K562 (cell line): ENCODE measurements around the gene EIF1. TPM values are rescaled to one million over a fixed set of nuclear protein-coding genes. Genes with fewer than 3 reads are reported as not detected.
A peak's percentile ranks its signal among the peaks of the same experiment; 100 is the strongest.

Experiments used
- ATAC-seq: fragments of 200-7000 bp; cut with Tn5 transposase; 3 replicates; pipeline ENCODE4 v1.9.1; 2020; ENCODE audit warnings: moderate library complexity
- BruUV-seq: library from RNA; stranded (reverse); fragments of 400-500 nt; replicated peaks from 2 replicates; lab custom pipeline; 2021; lab: Mats Ljungman, UMichigan
- CTCF ChIA-PET: fragments of 300-600 bp; formaldehyde crosslinking; extraction: SDS; loops from one replicate; lab custom pipeline; 2021; ENCODE audit warnings: low intra/inter-chr PET ratio; lab: Yijun Ruan, JAX
- POLR2A ChIA-PET: fragments of 300-600, 350-650 bp; sonication (Branson Sonifier 250); formaldehyde crosslinking; extraction: SDS; loops from one replicate; lab custom pipeline; 2021; ENCODE audit warnings: antibody characterized with exemption, inconsistent platforms; lab: Yijun Ruan, JAX
- DNase-seq, 4 experiments: peaks; one replicate each; pipeline versions ENCODE4 v3.0.0 to v3.0.0-alpha.2; 2011 to 2018; ENCODE audit warnings: low spot score in 3 of 4, mixed read lengths in 3 of 4; ENCODE audit errors: extremely low read depth in 1 of 4
- FAIRE-seq: peaks from 2 replicates; lab custom pipeline; 2011; peaks lifted over from hg19 to GRCh38; lab: Jason Lieb, UNC
- H2AFZ ChIP-seq: 2 replicates; pipeline ENCODE4 v1.6.0; 2011; ENCODE audit warnings: low read depth, low read length, control low read depth, inconsistent platforms
- H3K27ac ChIP-seq: fragments of 200-600 bp; 3 replicates; pipeline ENCODE4 v1.8.0; 2011; ENCODE audit warnings: low read depth, mild to moderate bottlenecking, control low read depth, inconsistent platforms, low read length, moderate library complexity, mixed read lengths; ENCODE audit errors: extremely low read depth
- H3K27me3 ChIP-seq, 2 experiments: fragments of 300-600 bp in 1 of 2; 2 replicates in 1 of 2; 3 replicates in 1 of 2; pipeline versions ENCODE4 v1.6.0 to v1.8.0; 2011; ENCODE audit warnings: inconsistent platforms in 2 of 2, low read length in 2 of 2, mild to moderate bottlenecking in 1 of 2, mixed read lengths in 1 of 2, moderate library complexity in 1 of 2; ENCODE audit not compliant: control insufficient read depth in 2 of 2, insufficient read depth in 2 of 2
- H3K36me3 ChIP-seq: fragments of 300-600 bp; 3 replicates; pipeline ENCODE4 v1.8.0; 2011; ENCODE audit warnings: mild to moderate bottlenecking, low read length, inconsistent platforms; ENCODE audit not compliant: control insufficient read depth, insufficient read depth
- H3K4me1 ChIP-seq, 2 experiments: fragments of 200-600 bp in 1 of 2; replicated peaks in 1 of 2; 2 replicates in 1 of 2; 3 replicates in 1 of 2; pipeline versions ENCODE4 v1.5.1 to v1.8.0; 2011; ENCODE audit warnings: inconsistent platforms in 2 of 2, low read length in 2 of 2, mild to moderate bottlenecking in 1 of 2, mixed read lengths in 1 of 2, moderate library complexity in 1 of 2; ENCODE audit not compliant: control insufficient read depth in 2 of 2, insufficient read depth in 2 of 2
- H3K4me2 ChIP-seq: 2 replicates; pipeline ENCODE4 v1.6.1; 2011; ENCODE audit warnings: low read length, control low read depth, inconsistent platforms, mixed read lengths; ENCODE audit not compliant: insufficient read depth
- H3K4me3 ChIP-seq: fragments of 200-600 bp; sonication (generic), shearing (Covaris generic); 2 replicates; pipeline ENCODE4 v1.5.1; 2016; ENCODE audit warnings: control low read depth, inconsistent platforms
- H3K79me2 ChIP-seq: fragments of 200-600 bp; 3 replicates; pipeline ENCODE4 v1.8.0; 2011; ENCODE audit warnings: low read length, inconsistent platforms; ENCODE audit not compliant: control insufficient read depth, insufficient read depth
- H3K9ac ChIP-seq, 2 experiments: 2 replicates each; pipeline versions ENCODE4 v1.6.0 to v1.6.1; 2011; ENCODE audit warnings: low read depth in 2 of 2, low read length in 2 of 2, control low read depth in 1 of 2, inconsistent platforms in 1 of 2, mild to moderate bottlenecking in 1 of 2, mixed read lengths in 1 of 2; ENCODE audit not compliant: insufficient read depth in 1 of 2
- H3K9me1 ChIP-seq: one replicate; pipeline ENCODE4 v1.6.0; 2011; ENCODE audit warnings: inconsistent platforms, mild to moderate bottlenecking, low read length, moderate library complexity; ENCODE audit not compliant: control insufficient read depth, insufficient read depth
- H3K9me3 ChIP-seq: replicated peaks from 2 replicates; pipeline ENCODE4 v1.5.1; 2011; ENCODE audit warnings: low read depth, low read length, inconsistent platforms; ENCODE audit not compliant: control insufficient read depth, insufficient read depth
- H4K20me1 ChIP-seq: replicated peaks from 2 replicates; pipeline ENCODE4 v1.6.1; 2011; ENCODE audit warnings: low read length, inconsistent platforms, mixed read lengths; ENCODE audit not compliant: control insufficient read depth, insufficient read depth
- AFF4 ChIP-seq: sonication (generic); formaldehyde crosslinking; IDR thresholded peaks from 2 replicates; pipeline ENCODE4 v1.8.0; 2023; ENCODE audit warnings: mild to moderate bottlenecking, missing genetic modification reagents
- BRD9 ChIP-seq: fragments of 450-650 bp; IDR thresholded peaks from 2 replicates; pipeline ENCODE4 v1.6.1; 2018; ENCODE audit warnings: low read depth; ENCODE audit not compliant: partially characterized antibody
- GTF2B ChIP-seq: IDR thresholded peaks from 2 replicates; pipeline ENCODE4 v1.6.1; 2011; ENCODE audit not compliant: insufficient read length; ENCODE audit errors: extremely low read depth
- ZBTB17 ChIP-seq: fragments of 450-650 bp; formaldehyde crosslinking; IDR thresholded peaks from 2 replicates; pipeline ENCODE4 v1.4.0; 2020; ENCODE audit warnings: mild to moderate bottlenecking
- ZNF311 ChIP-seq: fragments of 250-450 bp; sonication (Bioruptor Pico); IDR thresholded peaks from 2 replicates; pipeline ENCODE4 v1.4.0; 2020; ENCODE audit warnings: mild to moderate bottlenecking, moderate library complexity
- WGBS: fragments of 100-300 bp; shearing (Covaris generic); methylation state at CpG from one replicate; pipeline ENCODE4 v1.1.6; 2016; ENCODE audit warnings: low coverage, mixed read lengths; ENCODE audit not compliant: insufficient coverage; ENCODE audit errors: missing lambda C conversion rate; 5-methylcytosine and 5-hydroxymethylcytosine counted together
- in situ Hi-C: fragments of 300-500 bp; cut with MboI; formaldehyde crosslinking; loops from 4 replicates; pipeline ENCODE4 v1.15.0; 2018; ENCODE audit warnings: inconsistent platforms, mixed read lengths
- intact Hi-C: fragments of 100-400 bp; cut with micrococcal nuclease; formaldehyde crosslinking; loops from 2 replicates; pipeline ENCODE4 v1.14.2; 2022
- polyA plus RNA-seq, 8 experiments: library from polyadenylated mRNA; depleted of rRNA in 4 of 8; stranded (reverse) in 5 of 8; unstranded in 3 of 8; fragments of >200 nt; fragmentation: Nextera tagmentation in 2 of 8; fragmentation: Illumina TruSeq in 1 of 8; extraction: Ambion mirVana in 2 of 8; extraction: Trizol in 1 of 8; gene quantifications; 2 replicates each; pipeline versions ENCODE4 v1.2.1 to v1.2.3, GENCODE V29; 2011 to 2014; ENCODE audit warnings: inconsistent platforms in 1 of 8, missing spikeins in 1 of 8
- total RNA-seq, 7 experiments: library from RNA; depleted of rRNA in 6 of 7; stranded (reverse); fragments of >200 nt in 6 of 7; fragmentation: Illumina TruSeq in 2 of 7; extraction: Trizol in 2 of 7; gene quantifications; 2 replicates each; pipeline versions ENCODE4 v1.2.1 to v1.2.3, GENCODE V29; 2011 to 2021; ENCODE audit warnings: low replicate concordance in 1 of 7

Gene EIF1
- total and polyA plus RNA-seq, 9 of the 15 experiments (the other 6 are each of a cell fraction or from before 2014, with no cell fraction given) = 67.0 to 1,204 (median 320) TPM

GRCh38 chr17:41678907-41679739 is 9.6 kb upstream of the EIF1 start:
- H3K9ac ChIP-seq = peak overlapping the region; percentile 82 to 84
- TF ChIP-seq ZNF311 (CRISPR knock-in tag) = no peak
- no peak for TF ChIP-seq GTF2B
- TF ChIP-seq BRD9 = peak; percentile 92
- no peak for TF ChIP-seq AFF4 (CRISPR knock-in tag)
- no peak for TF ChIP-seq ZBTB17

More at GRCh38 chr17:41678907-41679739, 9.6 kb upstream of the EIF1 start:
- in situ Hi-C loops (no loop called here), intact Hi-C loops (loop anchor here (1.0 kb wide), 1 partner anchor 9 kb away; the partner anchor contains the start of gene EIF1)
- POLR2A ChIA-PET = interaction anchor here (0.6 to 9.1 kb wide), 23 partner anchors 11 to 1393 kb away, joined by 3 to 406 read pairs (median 3); partner anchors contain the start of genes EIF1 and JUP
- ATAC-seq = peak; percentile 86
- Histone ChIP-seq H3K4me2 (peak overlapping the region; percentile 82), H3K4me1 (peaks cover 28 to 47% of the 10 kb centered on the region in 2 experiments), H3K27me3 (no peaks in the 10 kb centered on the region), H4K20me1 (no peaks in the 10 kb centered on the region), H3K79me2 (no peaks in the 10 kb centered on the region), H3K9me1 (no peaks in the 10 kb centered on the region), H3K36me3 (no peaks in the 10 kb centered on the region), H2AFZ (peak overlapping the region; percentile 52), H3K27ac (peak overlapping the region; percentile 98), H3K4me3 (peak overlapping the region; percentile 26), H3K9me3 (0 out of 2 replicates have a peak, but pooled peaks cover 3% of the 10 kb centered on the region)
- no TSS peak for BruUV-seq
- 0% methylated on average over 6 of the region's 6 CpGs for WGBS
- CTCF ChIA-PET = interaction anchor here (0.5 to 0.8 kb wide), 3 partner anchors 9 to 30 kb away, joined by 3 to 4 read pairs (median 3); partner anchors contain the start of gene EIF1
- peak; percentile 99 for FAIRE-seq
- peak; percentile 69 to 97 (median 78) for DNase-seq
